Measurements from ENCODE around the gene FXYD2.
A peak's percentile ranks its signal among the peaks of the same experiment; 100 is the strongest.

The FXYD2 gene

DNA sequence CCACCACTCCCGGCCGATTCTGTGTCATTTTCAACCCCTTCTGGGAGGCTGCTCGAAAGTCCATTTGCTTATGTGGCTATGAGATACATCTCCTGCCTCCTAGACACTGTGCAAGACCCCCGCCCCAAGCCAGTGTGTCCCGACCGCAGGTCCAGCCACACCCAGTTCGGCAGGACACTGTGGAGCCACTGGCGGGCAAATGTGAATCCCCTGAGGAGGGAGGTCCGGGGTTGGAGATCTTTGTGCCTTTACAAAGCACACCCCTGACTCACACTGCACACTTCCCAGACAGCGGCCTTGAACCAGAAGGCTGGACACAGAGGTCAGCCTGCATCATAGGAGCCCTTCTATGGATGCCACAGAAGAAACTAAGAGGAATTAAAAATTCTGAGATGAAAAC, 34.5 kb upstream of the FXYD2 start:
- DNase-seq, result no peak

DNA sequence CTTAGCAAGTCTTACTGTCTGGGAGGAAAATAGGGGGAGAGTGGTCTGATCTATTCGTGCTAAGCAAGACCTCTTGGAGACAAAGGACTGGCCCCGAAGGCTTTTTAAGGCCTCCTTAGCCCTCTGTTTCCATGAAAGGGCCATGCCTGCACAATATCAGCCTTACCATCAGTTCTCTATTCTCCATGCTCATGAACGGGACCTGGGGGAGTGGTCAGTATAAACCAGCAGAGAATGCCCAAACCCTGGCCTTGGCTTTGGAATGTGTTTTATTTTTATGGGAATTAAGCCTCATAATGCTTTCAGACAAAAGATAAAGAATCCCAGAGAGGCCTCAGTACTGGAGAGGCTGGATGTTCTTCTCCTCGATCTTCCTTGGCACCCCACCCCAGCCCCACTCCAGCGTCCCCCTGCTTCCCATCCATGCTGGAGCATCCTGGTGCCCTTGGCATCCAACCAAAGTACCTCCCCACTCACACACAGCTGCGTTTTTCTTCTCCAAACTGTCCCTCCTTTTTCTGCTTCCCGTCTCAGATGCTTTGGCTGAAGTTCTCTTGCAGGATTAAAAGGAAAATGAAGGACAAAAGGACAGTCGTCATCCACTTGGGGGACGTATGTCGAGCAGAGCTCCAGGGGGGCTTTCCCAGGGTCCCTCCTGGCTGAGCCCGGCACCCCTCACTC, 33.3 kb upstream of the FXYD2 start:
- DNase-seq, result no peak

DNA sequence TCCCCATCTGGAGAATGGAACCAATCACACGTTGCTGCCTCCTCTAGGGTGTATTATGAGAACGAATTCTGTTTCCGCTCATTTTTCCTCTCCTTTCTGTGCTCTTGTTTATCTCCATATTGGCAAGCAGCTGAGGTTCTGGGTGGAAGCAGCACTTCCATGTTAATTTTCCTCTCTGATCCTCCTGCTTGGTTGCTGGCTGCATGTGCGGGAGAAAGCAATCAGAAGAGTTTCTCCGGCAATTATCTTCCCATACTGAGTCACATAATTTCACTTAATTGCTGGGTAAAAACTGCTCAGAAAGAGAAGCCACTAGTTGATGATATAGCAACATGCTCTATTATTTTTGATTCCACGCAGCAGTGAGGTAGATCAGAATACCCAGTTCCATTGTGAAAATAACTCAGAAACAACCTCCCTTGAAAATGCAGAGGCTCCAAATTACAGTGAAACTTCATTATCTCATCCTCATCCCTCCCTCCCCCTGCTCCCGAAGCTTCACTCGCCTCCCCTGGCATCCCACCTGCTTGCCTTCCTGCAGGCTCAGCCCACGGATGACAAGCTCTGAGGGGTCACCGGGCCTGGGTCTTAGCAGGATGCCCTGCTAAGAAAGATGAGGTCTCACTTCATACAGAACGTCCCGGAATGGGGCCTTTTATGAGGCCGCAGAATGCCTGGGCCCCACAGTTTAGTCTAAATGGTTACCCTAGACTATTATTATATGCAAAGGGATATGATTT, 31.5 kb upstream of the FXYD2 start:
- peak in 1 of 56 donors; percentile 39 for DNase-seq

DNA sequence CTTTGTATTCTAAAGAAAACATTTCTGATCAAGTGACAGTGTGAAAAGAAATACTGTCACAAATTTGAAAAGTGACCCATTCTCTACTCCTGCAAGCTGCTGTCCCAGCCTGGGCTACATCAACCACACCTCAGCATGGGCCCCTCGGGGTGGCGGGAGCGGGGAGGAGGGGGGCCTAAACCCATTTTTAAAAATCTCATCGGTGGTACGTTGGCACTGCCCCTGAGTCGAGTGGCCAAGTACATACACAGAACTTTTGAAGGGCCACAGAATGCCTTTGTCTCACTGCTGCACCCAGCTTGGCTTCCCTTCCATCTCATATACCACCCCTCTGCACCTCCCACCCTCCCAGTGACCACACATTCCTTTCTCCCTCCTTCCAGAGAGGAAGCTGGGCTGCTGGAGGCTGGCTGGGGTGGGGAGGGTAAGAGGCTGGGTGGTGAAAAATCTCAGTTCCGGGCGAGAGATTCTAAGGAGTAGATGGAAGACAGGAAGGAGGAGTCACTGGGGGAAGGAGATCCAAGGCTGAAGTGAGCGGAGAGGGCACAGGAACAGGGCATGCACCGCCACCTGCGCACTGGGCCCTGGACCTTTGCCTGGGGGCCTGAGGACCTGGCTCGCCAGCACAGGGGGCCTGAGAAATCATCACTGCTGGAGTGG, 30.8 kb upstream of the FXYD2 start:
- DNase-seq, result no peak

DNA sequence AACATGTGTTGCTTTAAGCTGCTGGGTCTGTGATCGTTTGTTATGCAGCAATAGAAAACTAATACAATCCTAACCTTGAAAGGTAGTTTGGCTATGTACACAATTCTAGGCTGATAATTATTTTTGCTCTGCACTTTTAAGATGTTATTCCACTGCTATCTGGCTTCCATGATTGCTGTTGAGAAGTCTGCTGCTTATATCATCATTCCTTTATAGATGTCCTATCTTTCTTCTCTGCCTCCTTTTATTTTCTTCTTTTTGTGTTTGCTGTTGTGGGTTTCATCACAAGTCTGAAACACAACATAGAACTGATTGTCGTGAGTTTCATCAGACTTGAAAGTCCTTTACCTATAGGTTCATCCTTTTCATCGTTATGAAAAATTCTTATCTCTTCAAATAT, 27.8 kb upstream of the FXYD2 start:
- no peak for DNase-seq

DNA sequence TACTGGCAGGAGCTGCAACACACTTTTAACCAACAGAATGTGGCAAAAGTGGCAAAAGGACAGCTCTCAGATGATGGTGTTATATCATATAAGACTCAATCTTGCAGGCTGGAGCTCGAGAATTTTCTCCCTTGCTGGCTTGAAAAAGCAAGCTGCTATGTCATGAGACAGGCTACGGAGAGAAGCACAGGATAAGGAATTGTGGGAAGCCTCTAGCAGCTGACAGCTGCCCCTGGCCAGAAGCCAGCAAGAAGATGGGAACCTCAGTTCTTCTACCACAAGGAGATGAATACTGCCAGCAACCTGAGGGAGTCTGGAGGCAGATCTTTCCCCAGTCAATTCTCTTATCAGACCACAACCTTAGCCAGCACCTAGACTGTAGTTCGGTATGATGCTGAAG, 27.3 kb upstream of the FXYD2 start:
- no peak for DNase-seq

DNA sequence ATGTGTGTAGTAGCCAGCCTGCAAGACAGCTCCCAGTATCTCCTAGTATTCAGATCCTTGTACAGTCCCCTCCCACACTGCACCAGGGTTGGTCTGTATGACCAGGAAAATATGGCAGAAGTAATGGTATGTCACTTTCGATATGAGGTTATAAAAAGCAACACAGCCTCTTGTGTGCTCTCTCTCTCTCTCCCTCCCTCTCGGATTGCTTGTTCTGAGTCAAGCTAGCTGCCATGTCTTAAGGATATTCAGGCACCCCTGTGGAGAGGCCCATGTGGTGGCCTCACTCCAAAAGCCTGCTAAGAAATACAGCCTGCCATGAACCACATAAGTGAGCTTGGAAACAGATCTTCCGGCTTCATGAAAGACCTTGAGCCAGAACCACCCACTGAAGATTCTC, 26.6 kb upstream of the FXYD2 start:
- DNase-seq, result no peak

DNA sequence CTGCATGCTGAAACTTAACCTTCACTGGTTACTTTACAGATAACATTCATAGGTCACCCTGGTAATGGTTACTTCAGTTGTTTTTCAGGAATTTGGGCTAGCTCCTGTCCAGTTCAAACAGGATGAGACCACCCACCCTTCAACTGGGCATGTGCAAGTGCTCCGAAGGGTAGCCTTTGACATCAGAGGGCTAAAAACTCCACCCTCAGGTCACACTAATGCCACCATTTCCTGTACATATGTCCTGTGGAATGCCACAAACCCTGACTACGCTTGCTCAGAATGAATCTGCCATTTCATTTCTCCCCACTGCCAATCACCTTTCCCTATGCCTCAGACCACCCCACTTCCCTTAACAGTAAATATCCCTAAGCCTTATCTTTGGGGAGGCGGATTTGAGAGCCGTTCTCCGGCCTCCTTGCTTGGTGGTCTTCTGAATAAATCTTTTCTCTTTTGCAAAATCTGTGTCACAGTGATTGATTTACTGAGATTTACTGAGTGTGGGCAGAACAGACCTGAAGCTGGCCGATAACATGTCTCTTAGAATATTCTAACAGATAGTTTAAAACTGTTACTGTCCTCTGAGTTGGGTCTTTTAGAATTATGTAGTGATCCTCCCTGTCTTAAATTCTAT, 25.4 kb upstream of the FXYD2 start:
- DNase-seq, result no peak

DNA sequence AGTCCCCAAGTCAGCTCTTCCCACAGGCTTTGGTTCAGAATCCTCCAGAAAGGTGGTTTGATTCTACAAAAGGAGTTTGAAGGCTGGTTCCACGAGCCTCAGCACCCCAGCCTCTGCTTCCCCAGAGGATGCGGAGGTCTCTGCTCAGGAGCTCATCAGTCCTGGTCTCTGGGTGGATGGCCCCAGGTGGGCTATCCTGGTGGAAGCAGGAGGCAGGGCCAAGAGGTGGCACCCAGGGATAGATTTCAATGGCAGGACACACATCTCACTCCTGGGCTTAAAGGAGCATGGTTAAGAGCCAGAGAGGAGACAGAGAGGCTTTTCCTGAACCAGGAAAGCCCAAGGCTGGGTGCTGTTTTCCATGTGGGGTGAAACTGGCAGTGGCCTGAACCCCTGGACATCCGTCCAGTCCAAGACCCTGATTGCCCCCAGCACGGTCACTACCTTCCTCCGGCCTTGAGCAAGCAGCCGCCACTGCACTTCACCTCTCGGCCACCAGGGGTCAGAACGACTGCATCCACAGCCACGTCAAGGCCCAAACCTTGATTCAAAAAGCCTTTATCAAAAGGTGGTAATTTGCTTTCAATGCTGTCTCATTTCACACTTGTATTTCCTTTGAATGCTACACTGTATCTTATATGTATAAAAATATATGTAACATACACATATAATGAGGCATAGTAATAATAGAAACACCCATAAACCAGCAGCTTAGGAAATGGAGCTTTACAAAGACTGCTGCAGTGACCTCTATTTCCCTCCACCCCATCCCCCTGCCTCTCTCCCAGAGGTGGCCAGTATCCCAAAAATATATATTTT, 19.3 kb upstream of the FXYD2 start:
- DNase-seq, result peak in 47 of 56 donors; percentile 13 to 92 (median 61)

DNA sequence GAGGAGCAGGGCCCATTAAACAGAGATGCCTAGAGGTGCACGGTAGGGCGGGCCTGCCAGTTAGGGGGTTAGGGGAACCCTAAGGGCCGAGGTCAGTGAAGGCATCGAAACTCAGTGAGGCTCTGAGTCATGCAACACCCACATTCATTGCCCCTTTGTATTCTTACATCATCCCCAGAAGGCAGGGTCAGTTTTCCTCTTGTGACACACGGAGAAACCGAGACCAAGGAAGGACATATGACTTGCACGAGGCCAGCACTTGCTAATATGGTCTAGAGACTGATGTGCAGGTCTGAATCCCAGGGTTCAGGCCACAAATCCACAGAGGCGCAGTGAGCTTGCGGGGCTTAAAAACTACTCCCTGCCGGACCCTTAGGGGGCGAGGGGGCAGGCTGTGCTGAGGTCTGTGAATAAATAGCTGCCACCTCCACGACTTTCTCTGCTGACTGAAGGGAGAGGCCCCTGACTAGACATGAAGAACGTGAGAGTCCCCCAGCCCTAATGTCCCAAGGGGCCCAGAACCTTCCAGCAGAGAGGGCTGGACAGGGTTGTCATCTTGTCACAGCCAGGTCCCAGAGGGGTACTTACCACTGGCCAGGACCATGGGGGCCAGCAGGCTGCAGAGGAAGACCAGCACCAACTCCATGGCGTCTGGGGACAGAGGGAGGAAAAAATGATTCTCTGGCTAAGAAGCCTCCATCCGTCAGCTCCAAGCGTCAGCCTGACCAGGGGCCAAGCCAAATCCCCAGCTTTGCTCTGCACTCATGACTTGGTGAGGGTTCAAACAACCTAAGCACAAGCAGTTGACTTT, 17.8 kb upstream of the FXYD2 start:
- DNase-seq, result no peak

DNA sequence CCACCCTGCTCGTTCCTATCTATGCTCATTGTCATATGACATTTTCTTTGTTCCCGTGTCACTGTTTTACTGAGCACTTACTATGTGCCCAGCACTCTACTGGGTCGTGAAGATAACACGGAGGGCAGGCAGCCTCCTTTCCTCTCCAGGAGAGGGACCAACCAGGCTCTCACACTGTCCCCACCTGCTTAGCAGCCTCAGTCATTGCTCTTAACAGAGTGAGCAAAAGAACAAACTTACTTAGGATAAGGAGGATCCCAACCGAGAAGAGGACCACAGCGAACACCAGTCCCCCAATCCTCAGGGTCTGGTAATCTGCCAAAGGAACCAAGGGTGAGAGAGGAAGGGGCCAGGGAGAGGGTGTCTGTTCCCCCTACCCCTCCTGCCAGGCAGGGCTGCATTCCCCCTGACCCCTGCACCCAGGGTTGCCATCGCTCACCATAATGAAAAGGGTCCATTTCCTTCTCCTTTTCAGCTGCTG, 17.0 kb upstream of the FXYD2 start:
- DNase-seq, result no peak

DNA sequence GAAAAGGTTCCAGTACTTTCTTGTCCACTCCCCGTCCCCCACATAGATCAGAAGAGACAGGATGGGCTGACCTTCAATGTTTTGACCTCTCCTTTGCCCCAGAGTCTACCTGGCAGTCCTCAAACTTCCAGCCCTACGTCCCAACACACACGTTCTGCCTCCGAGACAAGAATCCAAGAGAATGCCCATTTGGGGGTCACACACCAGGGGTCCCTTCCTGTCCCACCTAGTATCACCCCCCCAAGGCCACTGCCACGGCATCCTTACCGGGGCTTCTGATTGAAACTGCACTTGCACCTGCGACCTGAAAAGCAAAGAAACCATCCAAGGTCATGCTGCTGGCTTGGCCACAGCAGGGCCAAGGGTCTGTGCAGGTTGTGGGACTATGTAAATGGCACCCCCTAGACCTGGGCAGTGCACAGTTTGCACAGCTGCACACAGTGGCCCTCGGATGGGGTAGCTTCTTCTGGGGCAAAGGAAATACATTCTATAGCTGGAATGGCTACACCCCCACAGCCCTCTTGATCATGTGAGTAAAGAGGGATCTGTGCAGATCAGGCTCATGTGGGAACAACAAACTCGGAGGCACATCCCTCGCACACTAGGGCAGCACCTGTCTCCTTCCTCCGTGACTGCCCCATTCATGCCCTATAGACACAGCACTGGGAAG, 16.5 kb upstream of the FXYD2 start:
- DNase-seq, result no peak

DNA sequence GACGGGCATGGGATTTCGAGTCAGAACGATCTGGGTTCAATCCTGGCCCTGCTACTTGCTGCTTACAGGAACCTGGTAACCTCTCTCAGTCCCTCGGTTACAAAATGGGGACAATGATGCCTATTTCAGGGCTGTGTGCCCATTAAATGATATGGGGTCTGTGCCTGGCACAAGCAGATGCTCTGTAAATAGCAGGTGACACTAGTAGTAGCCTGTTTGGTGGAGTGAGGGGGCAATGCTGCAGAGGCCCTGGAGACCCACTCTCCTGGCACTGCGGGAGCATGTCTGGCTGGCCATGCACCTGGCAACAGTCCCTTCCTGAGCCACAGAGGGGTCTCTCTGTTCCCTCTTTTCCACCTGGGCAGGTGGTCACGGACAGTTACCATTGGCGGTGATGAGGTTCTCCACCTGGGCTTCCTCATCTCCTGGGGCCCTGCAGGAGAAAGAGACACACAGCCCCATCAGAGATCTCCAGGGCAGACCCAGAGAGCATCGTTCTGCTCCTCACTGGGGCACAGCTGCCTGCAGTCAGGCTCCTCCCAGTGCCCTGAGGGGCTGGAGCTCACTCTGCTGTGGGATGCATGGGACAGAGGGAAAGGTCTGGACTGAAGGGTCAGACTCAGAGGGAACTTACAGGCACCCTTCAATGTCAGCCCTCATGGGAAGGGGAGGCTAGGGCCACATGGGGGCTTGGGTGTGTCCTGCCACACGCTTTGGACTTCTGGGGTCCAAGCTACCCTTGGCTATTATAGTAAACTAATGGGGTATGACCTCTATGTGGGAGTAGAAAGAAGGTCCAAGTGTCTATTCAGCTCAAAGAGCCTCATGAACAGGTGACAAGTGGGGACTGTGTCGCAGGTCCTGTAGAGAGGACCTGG, 15.6 kb upstream of the FXYD2 start:
- no peak for DNase-seq

DNA sequence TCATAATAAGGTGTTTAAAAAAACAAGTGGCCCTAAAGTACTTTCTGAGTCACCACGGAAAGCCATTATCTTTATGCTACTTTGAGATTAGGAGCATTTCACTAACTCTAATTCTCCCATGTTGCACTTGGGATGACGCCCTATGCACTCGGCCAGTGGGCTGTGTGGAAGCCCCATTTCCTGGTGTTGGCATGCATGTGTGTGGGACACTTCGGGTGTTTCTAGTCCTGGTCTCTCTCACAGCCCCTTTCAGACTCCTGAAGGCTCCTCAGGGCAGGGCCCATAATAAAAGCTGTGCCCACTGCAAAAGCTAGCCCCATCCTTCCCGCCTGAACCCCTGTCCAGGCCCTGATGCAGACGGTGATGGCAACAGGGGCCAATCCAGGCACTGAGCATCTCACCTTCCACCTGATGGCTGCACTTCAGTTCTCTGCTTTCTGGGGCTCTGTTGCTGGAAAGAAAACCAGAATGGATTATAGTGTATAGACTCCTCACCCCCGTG, 14.9 kb upstream of the FXYD2 start:
- DNase-seq, result no peak

DNA sequence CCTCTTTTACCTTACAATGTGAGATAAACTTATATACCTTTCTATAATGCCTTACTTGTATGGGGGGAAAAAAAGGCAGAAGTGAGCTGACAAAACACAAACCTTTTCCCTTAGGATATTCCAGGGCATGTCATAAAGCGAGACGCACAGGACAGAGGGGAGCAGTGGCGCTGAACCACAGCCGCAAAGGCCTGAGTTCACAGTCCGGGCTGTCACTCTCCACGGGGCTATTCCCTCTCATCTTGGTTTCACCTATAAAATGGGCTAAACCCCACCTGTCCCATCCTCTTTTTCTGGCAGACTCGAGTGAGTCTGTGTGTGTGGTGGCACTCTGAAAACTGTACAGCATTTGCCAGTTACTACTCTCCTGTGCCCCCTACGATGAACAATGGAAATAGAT, 14.4 kb upstream of the FXYD2 start:
- DNase-seq, result no peak

DNA sequence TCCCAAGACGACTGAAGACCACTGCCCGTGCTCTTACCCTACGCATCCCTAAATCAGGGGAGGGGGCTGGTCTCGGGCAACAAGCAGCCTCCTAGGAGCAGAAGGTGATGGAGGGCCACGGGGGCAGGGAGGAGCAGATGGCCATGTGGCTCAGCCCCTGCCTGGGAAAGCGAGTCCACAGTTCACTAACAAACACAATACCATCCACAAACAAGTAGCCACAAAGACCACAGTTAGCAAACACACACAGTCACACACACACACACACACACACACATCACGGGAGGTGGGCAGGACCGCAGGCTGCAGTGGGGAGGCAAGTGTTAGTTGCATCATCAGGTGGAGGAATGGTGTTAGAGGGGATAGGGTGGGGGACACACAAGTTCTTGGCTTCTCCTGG, 13.2 kb upstream of the FXYD2 start:
- DNase-seq, result no peak

DNA sequence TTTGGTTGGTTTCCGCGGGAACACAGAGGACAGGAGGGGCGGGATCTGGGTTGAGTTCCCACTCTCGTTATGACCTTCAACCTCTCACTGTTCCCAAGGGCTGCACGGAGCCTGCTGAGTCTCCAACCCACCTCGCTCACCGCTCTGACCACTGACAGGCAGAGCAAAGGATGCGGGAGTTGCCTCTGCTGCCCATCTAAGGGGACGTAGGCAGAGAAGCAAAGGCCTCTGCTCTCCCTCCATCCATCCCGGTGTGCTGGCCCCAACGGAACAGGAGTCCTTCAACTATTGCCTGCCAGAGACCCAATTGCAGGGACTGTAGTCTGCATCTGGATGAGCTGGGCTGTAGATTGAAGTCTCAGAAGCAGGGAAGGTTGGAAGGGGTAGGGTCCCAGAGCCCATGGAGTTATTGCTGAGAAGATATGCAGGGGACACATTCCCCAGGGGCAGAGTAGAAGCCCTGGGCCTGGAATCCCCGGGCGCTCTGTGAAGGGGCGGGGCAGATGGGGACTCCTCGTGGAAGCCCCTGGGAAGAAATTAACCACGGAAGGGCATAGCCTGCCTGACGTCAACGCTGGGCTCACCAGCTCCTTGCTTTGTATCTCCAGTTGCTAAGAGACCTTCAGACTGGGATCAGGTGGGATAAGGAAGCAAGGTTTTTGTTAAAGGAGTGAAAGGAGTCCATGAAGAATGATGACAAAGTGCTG, 12.7 kb upstream of the FXYD2 start:
- DNase-seq, result no peak
